HG02852 (cell line): ENCODE results near the gene KIAA1549.

Source experiments
- ATAC-seq: cut with Tn5 transposase; IDR thresholded peaks from one replicate; pipeline ENCODE4 v1.9.1; 2021; ENCODE audit warnings: mild to moderate bottlenecking, moderate library complexity; ENCODE audit not compliant: unreplicated experiment

The KIAA1549 gene

DNA sequence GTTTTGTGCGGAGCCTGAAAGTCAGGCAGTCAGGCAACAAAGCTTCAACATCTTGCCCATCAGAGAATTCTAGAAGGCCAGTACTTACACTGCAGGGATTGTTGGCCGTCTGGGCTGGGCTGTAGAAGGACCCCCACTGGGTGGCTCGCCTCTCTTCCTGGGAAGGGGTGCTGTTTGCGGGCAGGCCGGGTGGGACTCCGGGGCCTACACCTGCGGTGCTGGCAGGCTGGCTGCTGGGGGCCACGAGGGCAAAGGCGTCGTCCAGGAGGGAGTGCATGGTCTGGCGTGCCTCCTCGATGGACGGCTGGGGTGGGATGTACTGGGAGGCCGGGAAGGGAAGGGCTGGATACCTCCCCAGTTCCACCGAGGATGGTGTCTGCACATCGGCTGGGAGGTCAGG, 120.1 kb downstream of the KIAA1549 start:
- no peak for ATAC-seq

DNA sequence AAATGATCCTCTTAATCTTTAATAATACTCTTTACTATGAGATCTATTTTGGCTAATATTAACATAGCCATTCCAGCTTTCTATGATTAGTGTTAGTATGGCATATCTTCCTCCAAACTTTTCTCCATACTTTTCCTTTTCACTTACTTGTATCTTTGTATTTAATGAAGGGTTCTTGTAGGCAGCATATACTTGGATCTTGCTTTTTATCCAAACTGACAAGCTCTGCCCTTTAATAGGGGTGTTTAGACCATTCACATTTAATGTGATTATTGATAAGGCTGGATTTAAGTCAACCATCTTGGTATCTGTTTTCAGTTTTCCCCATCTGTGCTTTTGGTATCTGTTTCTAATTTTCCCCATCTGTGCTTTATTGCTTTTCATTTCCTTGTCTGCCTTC, 123.5 kb downstream of the KIAA1549 start:
- ATAC-seq, result no peak

DNA sequence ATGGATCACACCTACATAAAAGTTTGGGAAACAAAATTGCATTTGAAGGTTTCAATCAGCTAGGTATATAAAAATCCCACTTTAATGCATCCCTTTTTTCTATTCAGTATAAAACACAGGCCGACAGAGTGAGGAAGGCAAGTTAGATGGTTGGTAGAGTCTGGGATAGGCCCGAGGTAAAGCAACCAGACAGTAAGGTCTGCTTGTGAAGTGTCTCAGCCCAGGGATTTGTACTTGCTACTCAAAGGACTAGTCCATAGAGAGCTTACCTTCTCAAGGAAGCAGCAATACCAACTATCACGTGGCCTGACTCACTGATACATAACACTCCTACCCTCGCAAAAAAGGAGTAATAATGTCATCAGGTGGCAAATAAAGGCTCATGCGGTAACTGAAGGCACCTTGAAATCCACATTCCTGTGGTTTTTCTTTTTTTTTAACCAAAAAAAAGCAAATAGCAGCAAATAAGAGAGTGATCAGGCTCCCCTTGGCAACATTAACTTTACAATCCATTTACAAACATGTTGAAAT, 127.0 kb downstream of the KIAA1549 start:
- no peak for ATAC-seq

DNA sequence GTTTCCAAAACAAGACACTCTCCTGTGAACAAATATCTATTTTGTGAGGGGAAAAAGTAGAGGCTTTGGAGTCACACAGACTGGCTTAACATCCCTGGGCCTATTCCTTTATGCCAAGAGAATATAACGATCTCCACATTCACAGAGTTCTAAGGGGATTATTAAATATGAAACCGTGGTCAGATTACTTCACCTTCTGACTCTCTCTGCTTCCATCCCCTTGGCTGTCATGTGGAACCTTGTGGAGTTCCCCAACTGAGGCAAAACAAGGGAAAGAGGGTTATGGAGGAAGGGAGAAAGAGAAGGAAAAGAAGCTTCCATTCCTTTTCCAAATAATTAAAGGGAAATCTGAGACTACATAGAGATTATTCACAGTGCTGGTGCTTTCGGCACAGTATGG, 127.7 kb downstream of the KIAA1549 start:
- no peak for ATAC-seq

DNA sequence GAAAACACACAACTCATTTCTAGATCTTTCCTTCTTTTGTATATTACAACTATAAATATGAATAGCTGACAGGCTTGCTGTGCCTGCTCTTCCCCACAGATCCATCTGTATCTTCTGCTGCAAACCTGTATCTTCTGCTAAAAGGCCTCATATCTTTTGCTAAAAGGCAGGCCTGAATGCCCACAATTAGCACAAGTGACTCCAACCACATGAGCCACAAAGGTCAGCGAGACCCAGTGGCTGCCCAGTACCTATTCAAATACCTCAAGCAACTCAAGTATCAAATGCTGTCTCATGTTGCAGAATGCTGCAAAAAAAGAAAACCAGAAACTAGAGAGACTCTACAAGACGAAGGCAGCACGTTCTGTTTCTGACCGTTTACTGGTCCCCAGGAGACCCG, 128.7 kb downstream of the KIAA1549 start:
- no peak for ATAC-seq

DNA sequence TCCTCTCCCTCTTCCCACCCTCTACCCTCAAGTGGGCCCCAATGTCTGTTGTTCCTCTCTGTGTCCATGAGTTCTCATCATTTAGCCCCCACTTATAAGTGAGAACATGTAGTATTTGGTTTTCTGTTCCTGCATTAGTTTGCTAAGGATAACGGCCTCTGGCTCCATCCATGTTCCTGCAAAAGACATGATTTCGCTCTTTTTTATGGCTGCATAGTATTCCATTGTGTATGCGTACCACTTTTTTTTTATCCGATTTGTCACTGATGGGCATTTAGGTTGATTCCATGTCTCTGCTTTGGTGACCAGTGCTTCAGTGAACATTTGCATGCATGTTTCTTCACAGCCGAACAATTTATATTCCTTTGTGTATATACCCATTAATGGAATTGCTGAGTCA, 131.5 kb downstream of the KIAA1549 start:
- no peak for ATAC-seq

DNA sequence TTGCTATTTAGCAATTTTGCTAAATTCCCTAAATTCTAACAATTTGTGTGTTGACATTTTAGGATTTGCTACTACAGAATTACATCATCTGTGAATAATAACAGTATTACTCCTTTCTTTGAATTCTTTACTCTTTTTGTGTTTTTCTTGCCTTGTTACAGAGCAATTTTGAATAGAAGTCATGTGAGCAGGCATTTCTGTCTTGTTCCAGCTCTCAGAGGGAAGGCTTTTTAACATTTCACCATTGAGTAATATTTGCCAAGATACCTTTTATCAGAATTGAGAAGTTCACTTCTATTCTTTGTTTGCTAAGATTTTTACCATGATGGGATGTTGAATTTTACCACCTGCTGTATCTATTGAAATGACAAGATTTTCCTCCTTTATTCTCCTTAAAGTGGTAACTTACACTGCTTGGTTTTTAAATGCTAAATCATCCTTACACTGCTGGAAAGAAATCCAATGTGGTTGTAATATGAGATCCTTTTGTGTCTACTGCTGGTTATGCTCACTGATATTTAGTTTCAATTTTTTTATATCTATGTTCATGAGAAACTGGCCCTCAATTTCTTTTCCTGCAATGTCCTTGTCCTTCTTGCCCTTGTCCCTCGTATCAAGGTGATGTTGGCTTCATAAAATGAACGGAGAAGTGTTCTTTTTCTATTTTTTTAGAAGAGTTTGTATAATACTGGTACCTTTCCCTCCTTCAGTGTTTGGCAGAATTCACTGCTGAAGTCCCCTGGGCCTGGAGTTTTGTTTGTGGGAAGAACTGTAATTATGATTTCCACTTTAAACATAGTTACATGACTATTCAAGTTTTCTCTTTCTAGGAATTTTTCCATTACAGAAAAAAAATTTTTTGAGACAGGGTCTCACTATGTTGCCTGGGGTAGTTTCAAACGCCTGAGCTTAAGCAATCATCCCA, 132.9 kb downstream of the KIAA1549 start:
- ATAC-seq, result no peak

DNA sequence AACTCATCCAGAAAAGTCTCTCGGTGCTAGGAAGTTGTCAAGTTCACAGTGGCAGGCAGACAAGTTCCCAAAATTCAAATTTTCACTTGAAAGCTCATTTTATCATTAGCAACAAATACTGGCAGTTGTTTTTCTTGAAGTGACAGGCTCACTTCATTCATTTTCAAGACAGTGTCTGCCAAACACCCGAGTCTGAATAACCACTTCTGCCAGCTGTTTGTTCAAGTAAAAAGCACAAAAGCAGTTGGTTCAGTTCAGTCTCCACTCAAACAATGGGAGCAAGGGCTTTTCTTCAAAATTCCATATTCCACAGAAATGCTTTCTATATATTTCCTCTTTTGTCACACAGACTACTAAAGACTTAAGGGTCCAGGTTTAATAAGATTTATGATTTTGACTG, 135.5 kb downstream of the KIAA1549 start:
- ATAC-seq, result no peak

DNA sequence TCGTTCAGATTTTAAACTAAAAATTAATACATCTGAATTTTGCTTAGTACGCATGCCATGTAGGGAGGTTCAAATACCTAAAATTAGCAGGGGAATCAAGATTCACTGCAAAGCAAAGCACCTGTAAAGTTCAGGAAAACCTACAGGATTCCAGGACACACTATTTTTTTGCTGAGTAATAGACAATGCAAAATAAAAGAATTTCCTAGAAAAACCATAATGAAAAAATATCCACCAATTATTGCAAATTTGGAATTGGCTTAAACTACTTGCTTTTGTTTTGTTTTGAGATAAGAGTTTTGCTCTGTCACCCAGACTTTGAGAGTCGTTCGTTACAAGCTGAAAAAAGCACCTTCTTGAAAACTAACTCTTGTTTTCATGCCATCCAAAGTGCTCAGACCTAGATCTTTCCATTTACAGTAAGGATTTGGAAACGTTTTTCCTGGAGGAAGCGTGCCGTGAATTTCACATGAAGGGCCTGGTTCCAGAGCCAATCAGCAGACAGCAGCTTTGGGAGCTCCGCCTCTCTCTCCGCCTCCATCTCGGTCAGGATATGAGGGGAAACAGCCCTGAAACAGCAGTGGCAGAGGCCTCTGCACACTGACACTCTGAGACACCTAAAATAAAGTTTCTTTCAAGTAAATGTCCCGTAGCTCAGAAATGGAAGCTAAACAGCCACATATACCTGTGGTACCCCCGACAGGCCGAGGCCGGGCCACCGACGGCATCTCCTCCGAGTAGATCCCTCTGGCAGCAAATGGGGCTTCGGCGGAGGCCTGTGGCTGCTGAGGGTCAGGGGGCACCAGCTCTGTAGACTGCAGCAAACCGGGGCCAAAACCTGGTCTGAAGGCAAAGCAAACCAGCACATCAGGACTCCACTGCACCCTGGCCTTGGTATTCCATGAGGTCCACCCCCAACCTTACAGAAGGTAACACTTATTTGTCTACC, 137.3 kb downstream of the KIAA1549 start:
- no peak for ATAC-seq

DNA sequence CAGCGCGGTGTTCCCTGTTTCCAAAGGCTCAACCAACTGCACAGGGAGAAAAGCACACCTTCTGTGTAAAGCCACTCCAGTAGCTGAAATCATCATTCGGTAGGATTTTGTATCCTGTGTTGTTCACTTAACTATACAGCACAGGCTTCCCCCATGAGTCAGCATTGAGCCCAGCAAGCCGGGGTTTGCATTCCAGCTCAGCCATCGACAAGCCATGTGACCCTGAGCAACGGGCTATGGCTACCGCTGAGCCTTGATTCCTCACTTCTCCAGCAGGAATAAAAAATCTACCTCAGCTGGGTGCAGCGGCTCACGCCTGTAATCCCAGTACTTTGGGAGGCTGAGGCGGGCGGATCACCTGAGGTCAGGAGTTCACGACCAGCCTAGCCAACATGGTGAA, 139.1 kb downstream of the KIAA1549 start:
- no peak for ATAC-seq

DNA sequence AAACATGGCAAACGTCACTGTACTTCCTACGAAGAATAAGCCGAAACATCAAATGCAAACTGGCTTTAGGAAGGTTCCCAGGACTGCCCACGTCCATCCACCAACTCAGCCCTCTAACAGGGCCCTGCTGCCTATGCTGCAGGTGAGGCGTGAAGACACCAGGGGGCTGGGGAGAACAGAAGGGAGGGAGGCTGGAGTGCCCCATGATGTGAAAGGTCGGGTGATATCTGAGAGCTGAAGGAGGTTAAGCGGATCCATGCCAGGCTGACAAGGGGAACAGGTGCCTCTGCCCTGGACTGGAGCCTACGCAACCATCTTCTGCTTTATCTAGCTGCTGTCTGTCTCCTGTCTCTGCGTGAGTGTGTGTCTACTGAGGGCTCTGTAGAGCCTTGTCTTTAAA, 143.0 kb downstream of the KIAA1549 start:
- no peak for ATAC-seq

DNA sequence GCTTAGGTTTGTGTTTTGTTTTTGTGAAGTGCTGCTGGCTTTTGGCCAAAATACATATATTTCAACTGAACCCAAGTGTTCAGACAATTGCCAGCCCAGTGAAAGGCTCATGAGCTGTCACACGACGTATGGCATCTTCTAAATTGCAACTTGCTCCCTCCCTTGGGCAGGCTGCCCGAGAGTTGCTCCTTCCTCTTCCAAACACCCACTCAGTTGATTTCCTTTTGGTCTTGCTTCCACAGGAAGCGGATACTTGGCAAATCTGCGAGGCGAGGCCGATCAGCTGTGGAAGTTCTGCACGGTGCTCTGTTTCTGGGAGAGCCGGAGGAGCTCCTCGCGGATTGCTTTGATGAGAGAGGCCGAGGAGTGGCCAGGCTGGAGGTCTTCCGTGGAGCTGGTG, 143.6 kb downstream of the KIAA1549 start:
- no peak for ATAC-seq

DNA sequence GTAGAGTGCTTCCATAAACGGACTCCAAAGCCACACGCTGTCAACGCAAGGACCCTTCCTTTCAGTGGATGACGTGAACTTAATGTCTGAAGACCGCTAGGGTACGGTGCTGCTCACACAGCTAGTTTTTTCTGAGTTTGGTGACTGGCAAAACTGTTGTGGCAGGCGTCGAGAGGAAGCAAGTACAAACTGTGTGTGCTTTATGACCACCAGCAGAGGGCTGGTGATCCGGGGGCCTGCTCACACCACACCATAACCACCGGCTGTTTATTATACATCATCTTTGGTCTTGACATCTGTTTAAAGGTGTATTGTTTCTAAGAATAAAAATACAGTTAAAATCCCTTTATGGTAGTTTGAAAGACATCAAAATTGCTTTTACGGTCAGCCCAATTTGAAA, 146.1 kb downstream of the KIAA1549 start:
- ATAC-seq, result no peak

DNA sequence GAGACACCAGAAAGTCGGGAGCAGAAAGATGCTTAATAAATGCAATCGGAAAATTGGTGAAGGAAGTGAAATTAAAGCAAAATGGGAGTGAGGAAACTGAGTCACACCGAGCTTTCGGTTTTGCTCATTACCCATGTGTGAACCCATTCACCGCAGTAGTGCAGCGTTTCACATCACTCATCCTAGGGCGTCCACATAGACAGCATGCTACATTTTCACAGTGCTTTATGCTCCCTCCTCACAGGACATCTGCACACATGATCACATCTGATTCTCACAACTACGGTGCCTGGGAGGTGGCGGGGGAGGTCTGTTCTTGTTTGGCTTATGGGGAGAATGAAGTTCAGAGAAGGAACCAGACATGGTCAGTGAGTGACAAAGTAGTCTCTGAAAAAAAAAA, 146.6 kb downstream of the KIAA1549 start:
- no peak for ATAC-seq

DNA sequence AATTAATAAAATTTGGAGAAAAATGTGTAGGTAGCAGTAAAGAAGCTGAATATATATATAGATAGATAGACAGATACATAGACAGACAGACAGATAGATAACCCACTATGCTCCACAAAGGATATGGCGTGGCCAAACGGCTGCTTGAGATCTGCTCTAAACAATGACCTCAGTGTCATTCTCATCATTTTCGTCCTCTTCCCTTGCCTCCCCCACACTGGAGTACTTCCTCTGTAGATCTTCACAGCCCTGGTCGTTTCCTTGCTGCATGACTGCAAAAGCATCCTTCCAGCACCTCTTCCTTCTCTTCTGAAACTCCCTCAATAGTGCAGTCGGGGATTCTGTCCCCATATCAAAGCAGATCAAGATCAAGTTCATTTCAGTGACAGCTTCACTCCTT, 147.6 kb downstream of the KIAA1549 start:
- ATAC-seq, result no peak

DNA sequence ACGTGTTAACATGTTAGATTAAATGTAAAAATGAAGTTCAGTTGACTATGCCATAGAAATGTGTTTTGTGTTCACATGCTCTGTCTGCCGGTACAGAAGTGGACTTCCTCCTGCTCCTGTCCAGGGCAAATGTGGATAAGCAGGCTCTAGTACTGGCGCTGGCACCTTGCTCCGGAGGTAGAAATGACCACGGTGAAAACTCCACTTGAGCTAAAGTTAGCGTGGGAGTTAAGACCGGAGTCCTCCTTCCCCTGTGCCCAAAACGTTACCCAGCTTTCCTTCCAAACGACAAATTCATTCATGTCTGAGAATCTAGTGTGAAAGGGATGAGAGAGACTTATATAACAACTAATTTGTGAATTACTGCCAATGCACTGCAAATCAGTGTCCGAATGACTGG, 148.2 kb downstream of the KIAA1549 start:
- no peak for ATAC-seq

DNA sequence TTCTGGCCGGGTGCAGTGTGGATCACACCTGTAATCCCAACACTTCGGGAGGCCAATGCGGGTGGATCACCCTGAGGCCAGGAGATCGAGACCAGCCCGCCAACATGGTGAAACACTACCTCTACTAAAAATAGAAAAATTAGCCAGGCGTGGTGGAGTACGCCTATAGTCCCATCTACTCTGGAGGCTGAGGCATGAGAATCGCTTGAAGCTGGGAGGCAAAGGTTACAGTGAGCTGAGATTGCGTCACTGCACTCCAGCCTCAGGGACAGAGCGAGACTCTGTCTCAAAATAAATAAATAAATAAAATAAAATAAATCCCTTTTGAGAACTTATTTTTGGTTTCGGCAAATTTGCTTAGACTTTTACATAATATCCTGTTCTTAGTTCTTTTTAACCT, 151.9 kb downstream of the KIAA1549 start:
- ATAC-seq, result no peak

DNA sequence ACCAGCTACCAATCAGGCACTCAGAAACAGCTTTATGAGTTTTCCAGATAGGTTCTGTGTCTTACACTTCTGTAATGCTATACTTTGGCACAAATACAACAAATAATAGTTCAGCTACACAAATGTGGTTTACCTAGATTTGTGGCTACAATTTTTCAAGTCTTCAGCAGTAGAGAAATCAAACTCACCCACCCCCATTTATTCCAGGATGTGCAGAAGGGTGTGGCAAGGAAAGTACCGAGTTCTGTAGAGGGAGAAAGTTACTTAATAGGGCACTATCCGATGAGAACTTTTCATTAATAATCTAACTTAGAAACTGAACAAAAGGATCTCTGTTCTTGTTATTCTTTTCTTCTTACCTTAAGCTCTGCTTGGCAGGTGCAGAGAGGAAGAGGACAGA, 152.9 kb downstream of the KIAA1549 start:
- no peak for ATAC-seq

DNA sequence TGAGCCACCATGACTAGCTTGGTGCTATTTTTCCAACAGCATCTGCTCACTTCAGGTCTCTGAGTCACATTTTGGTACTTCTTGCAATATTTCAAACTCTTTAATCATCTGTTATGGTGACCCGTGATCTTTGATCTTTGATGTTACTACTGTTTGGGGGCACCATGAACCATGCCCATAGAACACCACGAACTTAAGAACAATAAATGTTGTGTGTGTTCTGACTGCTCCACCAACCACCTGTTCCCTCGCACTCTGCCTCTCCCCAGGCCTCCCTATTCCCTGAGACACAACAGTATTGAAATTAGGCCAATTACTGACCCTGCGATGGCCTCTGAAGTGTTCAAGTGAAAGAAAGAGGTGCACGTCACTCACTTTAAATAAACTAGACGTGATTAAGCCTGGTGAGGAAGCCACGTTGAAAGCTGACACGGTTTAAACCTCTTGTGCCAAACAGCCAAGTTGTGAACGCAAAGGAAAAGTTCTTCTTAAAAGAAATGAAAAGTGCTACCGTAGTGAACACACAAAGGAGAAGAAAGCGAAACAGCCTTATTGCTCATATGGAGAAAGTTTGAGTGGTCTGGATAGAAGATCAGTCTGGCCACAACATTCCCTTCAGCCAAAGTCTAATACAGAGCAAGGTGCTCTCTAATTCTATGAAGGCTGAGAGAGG, 156.0 kb downstream of the KIAA1549 start:
- ATAC-seq, result no peak

DNA sequence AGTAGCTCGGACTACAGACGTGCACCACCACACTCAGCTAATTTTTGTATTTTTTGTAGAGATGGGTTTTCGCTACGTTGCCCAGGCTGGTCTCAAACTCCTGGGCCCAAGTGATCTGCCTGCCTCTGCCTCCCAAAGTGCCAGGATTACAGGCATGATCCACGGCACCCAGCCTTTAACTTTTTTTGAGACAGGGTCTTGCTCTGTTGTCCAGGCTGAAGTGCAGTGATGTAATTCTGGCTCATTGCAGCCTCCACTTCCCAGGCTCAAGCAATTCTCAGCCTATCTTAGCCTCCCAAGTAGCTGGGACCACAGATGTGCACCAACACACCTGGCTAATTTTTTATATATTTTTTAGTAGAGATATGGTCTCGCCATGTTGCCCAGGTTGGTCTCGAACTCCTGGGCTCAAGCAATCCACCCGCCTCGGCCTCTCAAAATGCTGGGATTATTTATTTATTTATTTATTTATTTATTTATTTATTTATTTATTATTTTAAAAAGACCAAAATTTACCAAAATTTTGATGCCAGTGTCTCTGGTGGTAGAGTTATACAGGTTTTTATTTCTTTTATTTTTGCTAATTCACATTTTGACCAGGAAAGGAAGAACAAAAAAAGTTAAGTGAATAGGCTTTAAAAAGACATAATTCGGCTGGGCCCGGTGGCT, 158.2 kb downstream of the KIAA1549 start:
- ATAC-seq, result no peak
